Measurements from ENCODE around the gene PDLIM7. TPM values are rescaled to one million over a fixed set of nuclear protein-coding genes. Genes with fewer than 3 reads are reported as not detected.

PDLIM7 gene
- total and polyA plus RNA-seq, 4 donors = 49.2 to 124 (median 83.5) TPM

- TF ChIP-seq CTCF (IDR thresholded peaks at IDR 0.05; ENCODE audit: control extremely low read depth, extremely low read depth) = no peak
- Histone ChIP-seq H3K4me3 (no peak overlapping the region), H3K9me3 (ENCODE audit: control insufficient read depth in 4 of 4, insufficient read depth in 3 of 4, low read length in 3 of 4) (no peaks in the 10 kb centered on the region), H3K36me3 (ENCODE audit: control insufficient read depth in 4 of 4, insufficient read depth in 4 of 4, low read length in 4 of 4) (peaks cover 7 to 47% (median 39%) of the 10 kb centered on the region in 4 donors), H3K27me3 (ENCODE audit: control insufficient read depth in 3 of 3, insufficient read depth in 3 of 3, low read length in 2 of 3) (no peaks in the 10 kb centered on the region), H3K9ac (ENCODE audit: insufficient read depth in 1 of 2, low read length in 2 of 2) (no peak overlapping the region), H3K4me1 (ENCODE audit: control insufficient read depth in 5 of 5, insufficient read depth in 5 of 5, low read length in 5 of 5) (peaks cover 0 to 16% (median 8%) of the 10 kb centered on the region in 5 donors), H3K27ac (ENCODE audit: low read depth in 1 of 2, low read length in 1 of 2) (no peak overlapping the region)
- DNase-seq = no peak
- no peak for ATAC-seq (ENCODE audit: insufficient read depth, low FRiP score)
- 95 to 96% methylated on average over 34 of the region's 34 CpGs for WGBS, 2 donors
Measured at GRCh38 chr5:177511796-177512675, 14.6 kb upstream of the PDLIM7 start.

- WGBS, 2 donors = 87 to 88% methylated on average over 5 of the region's 5 CpGs
- no peak for ATAC-seq (ENCODE audit: insufficient read depth, low FRiP score)
- no peak for TF ChIP-seq CTCF (IDR thresholded peaks at IDR 0.05; ENCODE audit: control extremely low read depth, extremely low read depth)
- DNase-seq = no peak
- Histone ChIP-seq H3K9ac (ENCODE audit: insufficient read depth in 1 of 2, low read length in 2 of 2) (no peak overlapping the region), H3K9me3 (ENCODE audit: control insufficient read depth in 4 of 4, insufficient read depth in 3 of 4, low read length in 3 of 4) (no peaks in the 10 kb centered on the region), H3K36me3 (ENCODE audit: control insufficient read depth in 4 of 4, insufficient read depth in 4 of 4, low read length in 4 of 4) (peaks cover 7 to 47% (median 39%) of the 10 kb centered on the region in 4 donors), H3K27me3 (ENCODE audit: control insufficient read depth in 3 of 3, insufficient read depth in 3 of 3, low read length in 2 of 3) (no peaks in the 10 kb centered on the region), H3K4me1 (ENCODE audit: control insufficient read depth in 5 of 5, insufficient read depth in 5 of 5, low read length in 5 of 5) (peaks cover 0 to 14% (median 7%) of the 10 kb centered on the region in 5 donors), H3K4me3 (no peak overlapping the region), H3K27ac (ENCODE audit: low read depth in 1 of 2, low read length in 1 of 2) (peak overlapping the region in 1 of 2 donors; percentile 76)
Measured at GRCh38 chr5:177511181-177511580, 13.8 kb upstream of the PDLIM7 start.

- WGBS, 2 donors = 31 to 67% methylated on average over 15 of the region's 15 CpGs
- DNase-seq (no peak), ATAC-seq (ENCODE audit: insufficient read depth, low FRiP score) (no peak)
- H3K4me1 ChIP-seq (ENCODE audit: control insufficient read depth in 5 of 5, insufficient read depth in 5 of 5, low read length in 5 of 5) = peaks cover 0 to 8% (median 2%) of the 10 kb centered on the region in 5 donors
- no peak overlapping the region for H3K9ac ChIP-seq (ENCODE audit: insufficient read depth in 1 of 2, low read length in 2 of 2)
- peaks cover 7 to 46% (median 35%) of the 10 kb centered on the region in 4 donors for H3K36me3 ChIP-seq (ENCODE audit: control insufficient read depth in 4 of 4, insufficient read depth in 4 of 4, low read length in 4 of 4)
- TF ChIP-seq CTCF (IDR thresholded peaks at IDR 0.05; ENCODE audit: control extremely low read depth, extremely low read depth) = no peak
- no peaks in the 10 kb centered on the region for H3K9me3 ChIP-seq (ENCODE audit: control insufficient read depth in 4 of 4, insufficient read depth in 3 of 4, low read length in 3 of 4)
- no peaks in the 10 kb centered on the region for H3K27me3 ChIP-seq (ENCODE audit: control insufficient read depth in 3 of 3, insufficient read depth in 3 of 3, low read length in 2 of 3)
- peak overlapping the region in 1 of 2 donors; percentile 84 for H3K27ac ChIP-seq (ENCODE audit: low read depth in 1 of 2, low read length in 1 of 2)
- no peak overlapping the region for H3K4me3 ChIP-seq
Measured at GRCh38 chr5:177510567-177511053, 13.2 kb upstream of the PDLIM7 start.
